HG03439 (cell line): Measurements from ENCODE around the gene CACNA1D.

Source experiments
- ATAC-seq: cut with Tn5 transposase; IDR thresholded peaks from one replicate; pipeline ENCODE4 v1.9.1; 2021; ENCODE audit warnings: mild to moderate bottlenecking, moderate library complexity; ENCODE audit not compliant: unreplicated experiment

CACNA1D gene

DNA sequence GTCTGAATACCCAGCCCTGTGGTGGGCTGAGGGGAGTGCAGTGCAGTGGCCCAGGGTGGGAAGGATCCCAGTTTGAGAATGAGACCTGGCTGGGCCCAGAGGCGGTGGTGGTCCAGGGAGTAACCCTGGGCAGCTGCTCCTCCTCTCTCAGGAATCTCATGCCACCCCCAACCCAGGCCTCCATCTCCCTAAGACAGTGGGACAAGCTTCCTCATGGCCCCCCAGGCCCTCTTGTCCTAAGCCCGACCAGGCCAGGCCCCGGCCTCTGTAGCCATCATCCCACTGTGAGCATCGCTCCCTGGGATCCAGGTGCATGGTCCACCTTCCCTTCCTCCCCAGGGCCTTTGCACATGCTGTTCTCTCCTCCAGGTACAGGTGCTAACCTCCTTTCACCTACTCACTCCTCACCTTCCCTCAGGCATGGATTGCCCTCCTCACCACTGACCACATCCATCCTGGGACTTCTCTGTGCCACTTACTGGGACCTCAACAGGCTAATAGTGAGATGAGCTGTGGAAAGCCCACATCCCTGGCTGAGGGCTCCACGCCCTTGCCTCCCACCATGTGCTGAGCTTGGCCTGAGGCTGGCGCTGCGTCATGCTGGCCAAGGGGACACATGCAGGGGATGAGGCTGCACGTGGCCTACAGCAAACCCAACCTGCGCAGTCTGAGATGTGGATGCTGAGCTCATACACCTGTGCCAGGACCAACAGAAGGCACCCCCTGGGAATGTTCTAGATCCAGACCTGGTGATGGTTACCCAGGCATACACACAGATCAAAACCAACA lies 341.9 kb downstream of the CACNA1D start:
- ATAC-seq = no peak

- ATAC-seq = no peak
These were observed 342.9 kb downstream of the CACNA1D start for GRCh38 chr3:53837331-53837730.

GRCh38 chr3:53841296-53841695 lies 346.9 kb downstream of the CACNA1D start:
- no peak for ATAC-seq

- no peak for ATAC-seq
These were observed 348.2 kb downstream of the CACNA1D start for GRCh38 chr3:53842436-53843194.

DNA sequence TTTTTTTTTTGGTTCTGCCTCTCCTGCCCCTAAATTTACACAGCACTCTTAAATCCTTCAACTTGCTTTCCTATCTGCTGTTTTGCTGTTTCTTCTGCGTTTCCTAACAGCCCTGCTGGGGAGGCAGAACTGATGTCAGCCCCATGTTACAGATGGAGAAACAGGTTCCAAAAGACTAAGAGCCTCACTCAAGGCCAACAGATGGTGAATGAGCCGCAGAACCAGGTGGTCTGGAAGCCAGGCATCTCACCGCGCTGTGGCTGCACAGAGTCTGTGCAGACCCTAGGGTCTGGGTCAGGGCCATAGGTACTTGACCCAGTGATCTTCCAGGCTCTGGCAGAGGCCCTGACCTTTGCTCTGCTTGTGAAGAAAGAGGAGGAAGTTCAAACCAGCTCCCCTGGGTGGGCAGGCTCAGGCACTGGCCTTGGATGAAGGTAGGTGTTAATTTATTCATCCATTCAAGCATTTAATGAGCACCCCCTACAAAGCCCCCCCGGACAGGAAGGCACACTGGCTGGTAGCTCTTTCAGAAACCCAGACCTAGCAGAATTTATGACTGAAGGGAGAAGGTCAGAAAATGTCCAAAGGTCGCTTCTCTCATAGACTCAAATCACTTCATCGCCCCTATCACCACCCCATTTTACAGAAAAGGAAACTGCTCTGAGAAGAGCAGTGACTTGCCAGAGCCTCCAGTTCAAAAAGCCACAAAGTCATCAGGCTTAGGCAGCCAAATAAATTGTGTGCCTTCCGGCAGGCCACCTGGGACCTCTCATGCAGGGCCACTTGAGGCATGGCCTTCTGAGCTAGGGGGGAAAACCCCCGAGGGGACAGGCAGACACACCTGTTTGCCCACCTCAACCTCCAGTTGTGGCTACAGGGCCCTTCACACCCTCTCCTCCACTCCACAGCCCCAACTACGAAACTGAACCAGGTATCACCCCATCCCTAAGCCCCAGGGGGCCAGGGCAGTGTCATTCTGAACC lies 349.1 kb downstream of the CACNA1D start:
- no peak for ATAC-seq

- ATAC-seq = no peak
These were observed 350.1 kb downstream of the CACNA1D start for GRCh38 chr3:53844262-53845102.

DNA sequence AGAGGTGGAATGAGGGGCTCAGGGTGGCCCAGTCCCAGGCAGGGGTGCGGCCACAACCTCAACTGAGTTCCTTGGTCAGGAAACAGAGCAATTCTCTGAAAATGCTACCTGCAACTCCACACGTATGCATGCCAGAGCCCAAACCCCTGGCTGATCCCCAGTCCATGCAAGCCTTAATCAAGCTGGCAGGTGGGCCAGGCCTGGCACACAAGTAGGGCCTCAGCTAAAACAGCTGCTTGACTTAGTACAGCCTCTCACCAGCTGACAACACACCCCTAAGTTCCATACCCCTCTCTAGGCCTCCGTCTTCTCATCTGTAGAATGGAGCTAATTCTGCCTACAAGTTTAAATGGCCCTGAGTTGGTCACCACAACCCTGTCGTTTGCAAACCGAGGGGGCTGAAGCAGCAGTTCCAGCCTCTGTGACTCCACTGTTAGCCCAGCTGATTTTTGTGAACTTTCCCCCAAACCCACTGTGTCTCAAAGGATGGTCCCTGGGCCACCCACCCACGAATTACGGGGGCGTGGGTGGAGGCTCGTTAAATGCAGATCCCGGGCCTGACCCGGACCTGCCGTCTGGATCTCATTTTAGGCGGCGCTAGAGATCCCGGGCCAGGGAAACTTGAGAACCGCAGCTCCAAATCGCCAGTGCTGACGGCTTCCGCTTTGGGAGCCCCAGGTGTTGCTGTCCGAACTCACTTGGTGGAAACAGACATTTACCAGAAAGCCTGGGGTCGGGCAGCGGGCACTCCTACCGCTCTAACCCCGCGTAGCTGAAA lies 350.9 kb downstream of the CACNA1D start:
- ATAC-seq = peak; percentile 22

- peak; percentile 20 for ATAC-seq
These were observed 351.4 kb downstream of the CACNA1D start for GRCh38 chr3:53845881-53846133.

GRCh38 chr3:53846134-53846850 lies 351.9 kb downstream of the CACNA1D start, which contains the start of the genes CHDH and IL17RB:
TSS of gene CHDH (minus strand) at chr3:53846419. CDS start at chr3:53824008, 22,411 bp downstream.
TSS of gene IL17RB (plus strand) at chr3:53846568. CDS start at chr3:53846589, 21 bp downstream.
- peak; percentile 41 for ATAC-seq

DNA sequence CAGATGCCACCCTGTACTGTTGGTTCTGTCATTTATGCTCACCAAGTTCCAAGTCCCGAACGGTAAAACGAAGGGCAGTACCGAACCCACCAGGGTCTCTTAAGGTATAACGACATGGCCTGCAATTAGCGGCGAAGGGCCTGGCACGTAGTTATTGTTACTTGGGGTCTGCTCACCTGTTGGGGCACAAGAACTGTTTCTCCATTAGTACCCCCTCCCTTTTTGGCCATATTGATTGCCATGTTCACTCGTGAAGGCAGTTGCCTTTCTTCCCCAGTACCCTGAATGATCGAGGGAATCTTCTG lies 352.4 kb downstream of the CACNA1D start:
- no peak for ATAC-seq

DNA sequence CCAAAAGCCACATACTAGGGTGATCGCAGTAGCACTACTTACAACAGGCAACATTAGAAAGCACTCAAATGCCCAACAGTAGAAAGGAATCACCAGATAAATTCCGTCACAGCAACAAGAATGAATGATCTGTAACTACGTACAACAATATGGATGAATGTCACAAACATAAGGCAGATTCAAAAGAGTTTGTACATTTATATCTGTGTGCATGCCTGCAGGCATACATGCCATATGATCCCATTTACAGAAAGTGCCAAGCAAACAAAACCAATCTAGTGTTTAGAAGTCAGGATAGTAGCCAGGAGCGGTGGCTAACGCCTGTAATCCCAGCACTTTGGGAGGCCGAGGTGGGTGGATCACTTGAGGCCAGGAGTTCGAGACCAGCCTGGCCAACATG lies 355.5 kb downstream of the CACNA1D start:
- no peak for ATAC-seq

- no peak for ATAC-seq
These were observed 356.5 kb downstream of the CACNA1D start for GRCh38 chr3:53850895-53851294.

GRCh38 chr3:53856964-53857363 lies 362.6 kb downstream of the CACNA1D start:
- no peak for ATAC-seq

DNA sequence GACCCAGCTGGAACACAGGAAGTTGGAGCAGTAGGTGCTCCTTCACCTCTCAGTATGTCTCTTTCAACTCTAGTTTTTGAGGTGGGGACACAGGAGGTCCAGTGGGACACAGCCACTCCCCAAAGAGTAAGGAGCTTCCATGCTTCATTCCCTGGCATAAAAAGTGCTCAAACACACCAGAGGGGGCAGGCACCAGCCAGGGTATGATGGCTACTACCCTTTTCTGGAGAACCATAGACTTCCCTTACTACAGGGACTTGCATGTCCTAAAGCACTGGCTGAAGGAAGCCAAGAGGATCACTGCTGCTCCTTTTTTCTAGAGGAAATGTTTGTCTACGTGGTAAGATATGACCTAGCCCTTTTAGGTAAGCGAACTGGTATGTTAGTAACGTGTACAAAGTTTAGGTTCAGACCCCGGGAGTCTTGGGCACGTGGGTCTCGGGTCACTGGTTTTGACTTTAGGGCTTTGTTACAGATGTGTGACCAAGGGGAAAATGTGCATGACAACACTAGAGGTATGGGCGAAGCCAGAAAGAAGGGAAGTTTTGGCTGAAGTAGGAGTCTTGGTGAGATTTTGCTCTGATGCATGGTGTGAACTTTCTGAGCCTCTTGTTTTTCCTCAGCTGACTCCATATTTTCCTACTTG lies 363.8 kb downstream of the CACNA1D start:
- ATAC-seq = no peak

DNA sequence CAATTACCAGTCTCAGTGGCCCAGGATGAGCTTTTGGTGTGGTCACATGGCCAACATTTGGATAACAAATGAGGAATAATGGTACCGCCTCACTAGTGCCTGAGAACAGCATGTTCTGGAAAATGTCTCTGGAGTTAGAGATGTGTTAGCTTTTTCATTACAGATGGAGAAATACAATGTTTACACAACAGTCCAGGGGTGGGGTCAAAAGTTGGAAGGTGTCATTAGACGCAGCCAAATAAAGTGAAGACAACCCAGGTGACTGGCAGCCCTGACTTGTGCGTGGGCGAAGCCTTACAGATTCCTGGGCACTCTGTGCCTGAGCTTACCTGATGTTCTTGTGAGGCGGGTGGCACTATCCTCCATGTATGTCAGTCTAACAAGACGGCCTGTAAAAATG lies 364.8 kb downstream of the CACNA1D start:
- ATAC-seq = no peak

- ATAC-seq = no peak
These were observed 365.8 kb downstream of the CACNA1D start for GRCh38 chr3:53860196-53860595.

DNA sequence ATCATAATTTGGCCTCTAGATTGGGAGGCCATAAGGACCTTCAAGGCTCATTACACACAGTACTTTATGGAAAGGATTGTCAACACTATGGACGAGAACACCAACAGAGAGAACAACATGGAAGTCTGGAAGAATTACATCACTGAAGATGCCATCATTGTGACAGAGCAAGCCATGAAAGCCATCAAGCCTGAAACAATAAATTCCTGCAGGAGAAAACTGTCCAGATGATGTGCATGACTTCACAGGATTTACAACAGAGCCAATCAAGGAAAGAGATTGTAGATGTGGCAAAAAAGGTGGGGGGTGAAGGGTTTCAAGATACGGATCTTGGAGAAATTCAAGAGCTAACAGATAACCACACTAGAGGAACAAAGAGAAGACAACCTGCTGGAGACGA lies 367.8 kb downstream of the CACNA1D start:
- ATAC-seq = no peak

DNA sequence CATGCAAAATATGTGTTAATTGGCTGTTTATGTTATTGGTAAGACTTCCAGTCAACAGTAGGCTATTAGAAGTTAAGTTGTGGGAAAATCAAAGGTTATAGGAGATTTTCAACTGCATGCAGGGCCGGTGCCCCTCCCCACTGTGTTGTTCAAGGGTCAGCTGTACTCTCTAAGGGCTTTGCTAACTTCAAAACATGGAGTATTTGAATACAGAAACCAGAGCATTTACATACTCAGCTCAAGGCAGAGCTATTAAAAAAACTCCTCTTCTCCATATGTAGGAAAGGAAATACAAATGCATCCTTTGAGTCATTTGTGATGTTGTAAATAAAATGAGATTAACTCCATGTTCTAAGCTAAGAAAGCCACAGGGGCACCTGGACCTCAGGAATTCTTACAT lies 368.7 kb downstream of the CACNA1D start:
- no peak for ATAC-seq
